ENCODE data around the gene VAT1. TPM values are rescaled to one million over a fixed set of nuclear protein-coding genes. Genes with fewer than 3 reads are reported as not detected.
"Not testable (repeated sequence)": the region's sequence is repeated elsewhere in the genome, so short reads cannot be mapped to it uniquely, and the experiment has no call there.

VAT1 gene
- total RNA-seq, 8 experiments from 2014 or later: 42.9 to 426 (median 125) TPM

DNA sequence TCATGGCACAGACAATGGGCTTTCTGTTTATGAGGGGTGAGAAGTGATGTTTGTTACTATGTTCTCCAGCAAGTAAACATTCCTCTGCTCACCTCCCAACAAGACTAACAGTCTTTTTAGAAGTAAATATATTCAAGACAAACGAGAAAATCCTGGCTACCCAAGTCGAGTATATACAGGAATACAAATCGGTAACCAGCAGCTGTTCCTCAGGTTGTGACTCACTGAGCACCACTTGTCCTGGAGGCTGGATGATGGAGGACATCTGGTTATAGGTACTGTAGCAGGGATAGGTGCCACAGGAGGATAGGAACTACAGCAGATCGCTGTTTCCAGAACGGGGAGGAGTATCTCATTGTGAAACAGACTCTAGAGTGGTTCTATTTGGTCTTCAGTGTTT is 29.3 kb downstream of the VAT1 start:
- in situ Hi-C loops (cut with MboI; ENCODE audit: low pct_unique_long_range_greater_than_20kb in 2 of 9, low sequenced_read_pairs in 9 of 9, unreplicated experiment in 9 of 9): no loop called here
- ATAC-seq (replicated peaks in 6 of 8): no peak
- Histone ChIP-seq H3K4me3 (no peak overlapping the region), H3K4me1 (replicated peaks in 1 of 2) (peaks cover 0 to 6% of the 10 kb centered on the region in 2 donors), H3K27ac (no peak overlapping the region)
- 83 to 100% (median 95%) methylated on average over 1 to 5 of the region's 5 CpGs; no CpG with 5 or more reads in 4 of the 10 experiments for WGBS, 10 experiments

DNA sequence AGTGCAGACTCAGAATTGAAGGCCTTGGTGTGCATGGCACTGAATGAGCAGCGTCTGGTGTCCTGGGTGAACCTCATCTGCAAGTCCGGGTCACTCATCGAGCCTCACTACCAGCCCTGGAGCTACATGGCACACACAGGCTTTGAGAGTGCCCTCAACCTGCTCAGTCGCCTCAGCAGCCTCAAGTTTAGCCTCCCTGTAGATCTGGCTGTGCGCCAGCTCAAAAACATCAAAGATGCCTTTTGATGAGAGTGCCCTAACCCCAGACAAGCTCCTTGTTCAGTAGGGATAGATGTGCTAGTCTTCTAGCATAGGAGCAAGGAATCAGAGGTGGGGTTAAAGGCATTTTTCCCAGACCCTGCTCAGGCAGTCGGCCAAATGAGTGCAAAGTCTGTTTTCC is 30.7 kb downstream of the VAT1 start:
- Histone ChIP-seq H3K27ac (no peak overlapping the region), H3K4me1 (replicated peaks in 1 of 2) (no peaks in the 10 kb centered on the region), H3K4me3 (no peak overlapping the region)
- in situ Hi-C loops (cut with MboI; ENCODE audit: low pct_unique_long_range_greater_than_20kb in 2 of 9, low sequenced_read_pairs in 9 of 9, unreplicated experiment in 9 of 9): no loop called here
- peak in 2 of 8 experiments; percentile 16 to 20 for ATAC-seq (replicated peaks in 6 of 8)
- WGBS, 10 experiments: 83 to 100% (median 92%) methylated on average over 1 to 4 of the region's 6 CpGs; no CpG with 5 or more reads in 4 of the 10 experiments

DNA sequence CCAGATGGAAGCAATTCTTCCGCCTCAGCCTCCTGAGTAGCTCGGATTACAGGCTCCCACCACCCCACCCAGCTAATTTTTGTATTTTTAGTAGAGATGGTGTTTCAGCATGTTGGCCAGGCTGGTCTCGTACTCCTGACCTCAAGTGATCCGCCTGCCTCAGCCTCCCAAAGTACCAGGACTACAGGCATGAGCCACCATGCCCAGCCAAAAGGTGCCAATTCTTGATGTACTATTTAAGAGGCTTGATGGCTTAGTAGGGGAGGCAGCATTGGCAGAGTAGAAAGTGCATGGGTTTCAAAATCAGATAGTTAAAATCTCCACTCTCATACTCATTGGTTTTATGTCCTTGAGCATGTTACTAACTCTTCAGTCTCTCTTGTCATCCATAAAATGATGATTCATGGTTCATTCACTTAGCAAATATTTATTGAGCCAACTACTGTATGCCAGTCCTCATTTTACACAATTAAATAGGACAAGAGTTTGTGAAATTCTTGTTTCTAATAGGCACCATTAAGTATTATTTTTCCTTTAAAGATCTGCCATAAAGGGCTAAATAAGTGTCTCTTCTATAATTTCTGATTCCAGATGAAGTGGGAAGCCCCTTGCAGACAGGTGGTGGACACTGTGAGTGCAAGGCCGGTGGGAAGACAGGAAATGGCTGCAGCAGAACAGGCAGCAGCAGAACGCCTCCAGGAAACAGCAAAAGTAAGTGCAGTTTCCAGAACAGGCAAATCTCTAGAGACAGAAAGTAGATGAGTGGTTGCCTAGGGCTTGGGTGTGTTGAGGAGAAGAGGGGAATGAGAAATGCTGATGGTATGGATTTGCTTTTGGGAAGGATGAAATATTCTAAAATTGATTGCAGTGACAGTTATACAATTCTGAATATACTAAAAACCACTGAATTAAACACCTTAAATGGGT is 32.2 kb downstream of the VAT1 start:
- no peak overlapping the region for H3K4me3 ChIP-seq

DNA sequence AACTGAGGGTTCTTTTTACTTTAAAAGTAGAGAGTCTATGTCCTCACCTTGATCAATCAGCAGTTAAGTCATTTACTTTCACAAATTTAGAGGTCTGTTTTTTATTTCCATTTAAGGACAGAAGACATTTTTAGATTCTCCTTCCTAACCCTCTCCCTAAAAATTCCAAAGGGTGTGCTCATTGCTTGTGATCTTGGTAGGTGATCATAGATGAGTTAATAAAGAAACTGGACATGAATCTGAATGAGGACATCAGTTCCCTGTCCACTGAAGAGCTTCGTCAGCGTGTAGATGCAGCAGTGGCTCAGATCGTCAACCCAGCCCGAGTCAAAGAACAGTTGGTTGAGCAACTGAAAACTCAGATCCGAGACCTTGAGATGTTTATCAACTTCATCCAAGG is 33.0 kb downstream of the VAT1 start:
- H3K27ac ChIP-seq: no peak overlapping the region
- in situ Hi-C loops (cut with MboI; ENCODE audit: low pct_unique_long_range_greater_than_20kb in 2 of 9, low sequenced_read_pairs in 9 of 9, unreplicated experiment in 9 of 9): no loop called here
- ATAC-seq (replicated peaks in 6 of 8): no peak
- WGBS, 10 experiments: 85 to 100% (median 95%) methylated on average over 5 of the region's 5 CpGs; no CpG with 5 or more reads in 4 of the 10 experiments
- no peaks in the 10 kb centered on the region for H3K4me1 ChIP-seq (replicated peaks in 1 of 2)
- no peak overlapping the region for H3K4me3 ChIP-seq

More for the DNA sequence above, 32.2 kb downstream of the VAT1 start:
- in situ Hi-C loops (cut with MboI; ENCODE audit: low pct_unique_long_range_greater_than_20kb in 2 of 9, low sequenced_read_pairs in 9 of 9, unreplicated experiment in 9 of 9): no loop called here
- WGBS, 10 experiments: 13 to 100% (median 84%) methylated on average over 2 to 6 of the region's 6 CpGs; no CpG with 5 or more reads in 3 of the 10 experiments
- no peaks in the 10 kb centered on the region for H3K4me1 ChIP-seq (replicated peaks in 1 of 2)
- ATAC-seq (replicated peaks in 6 of 8): peak in 3 of 8 experiments; percentile 77 to 90 (median 80)
- H3K27ac ChIP-seq: no peak overlapping the region

DNA sequence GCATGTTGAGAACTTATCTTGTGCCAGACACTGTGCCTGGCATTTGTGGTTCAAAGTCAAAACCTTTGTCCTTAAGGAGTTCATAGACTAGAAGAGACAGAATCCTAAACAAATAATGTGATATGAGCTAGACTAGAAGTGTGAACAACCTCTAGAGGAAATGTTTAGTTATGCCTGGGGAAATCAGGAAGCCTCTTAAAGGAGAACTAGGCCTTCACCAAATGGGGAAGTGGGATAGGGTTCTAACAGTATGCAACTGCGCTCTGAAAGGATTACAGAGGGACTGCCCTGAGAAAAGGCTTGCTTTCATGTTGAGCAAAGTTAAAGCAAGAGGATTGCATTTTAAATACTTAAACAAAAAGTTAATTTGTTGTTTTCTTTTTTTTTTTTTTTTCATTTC is 37.0 kb downstream of the VAT1 start:
- WGBS, 10 experiments: 0 to 100% (median 71%) methylated on average over 1 of the region's 1 CpG; no CpG with 5 or more reads in 3 of the 10 experiments
- no peak for ATAC-seq (replicated peaks in 6 of 8)
- H3K4me3 ChIP-seq: no peak overlapping the region
- peaks cover 6 to 12% of the 10 kb centered on the region in 2 donors for H3K4me1 ChIP-seq (replicated peaks in 1 of 2)
- in situ Hi-C loops (cut with MboI; ENCODE audit: low pct_unique_long_range_greater_than_20kb in 2 of 9, low sequenced_read_pairs in 9 of 9, unreplicated experiment in 9 of 9): no loop called here
- H3K27ac ChIP-seq: no peak overlapping the region

DNA sequence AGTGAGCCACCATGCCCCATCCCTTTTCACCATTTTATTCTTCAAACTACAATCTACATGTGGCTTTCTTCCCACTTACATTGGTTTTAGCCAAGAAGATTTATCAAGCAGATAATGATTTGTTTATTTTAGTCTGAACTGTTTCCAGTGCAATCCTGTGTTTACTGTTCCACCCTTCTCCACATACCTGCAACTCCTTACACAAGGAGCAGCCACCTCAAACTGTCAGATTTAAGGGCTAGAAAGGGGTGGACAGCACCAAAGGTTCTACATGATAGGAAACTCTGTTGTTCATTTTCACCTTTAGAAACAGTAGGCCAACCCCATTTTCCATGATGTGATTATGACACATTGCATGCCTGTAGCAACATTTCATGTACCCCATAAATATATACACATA is 39.9 kb downstream of the VAT1 start:
- in situ Hi-C loops (cut with MboI; ENCODE audit: low pct_unique_long_range_greater_than_20kb in 2 of 9, low sequenced_read_pairs in 9 of 9, unreplicated experiment in 9 of 9): no loop called here
- Histone ChIP-seq H3K4me1 (replicated peaks in 1 of 2) (peaks cover 12 to 18% of the 10 kb centered on the region in 2 donors), H3K27ac (no peak overlapping the region), H3K4me3 (no peak overlapping the region)
- ATAC-seq (replicated peaks in 6 of 8): no peak

DNA sequence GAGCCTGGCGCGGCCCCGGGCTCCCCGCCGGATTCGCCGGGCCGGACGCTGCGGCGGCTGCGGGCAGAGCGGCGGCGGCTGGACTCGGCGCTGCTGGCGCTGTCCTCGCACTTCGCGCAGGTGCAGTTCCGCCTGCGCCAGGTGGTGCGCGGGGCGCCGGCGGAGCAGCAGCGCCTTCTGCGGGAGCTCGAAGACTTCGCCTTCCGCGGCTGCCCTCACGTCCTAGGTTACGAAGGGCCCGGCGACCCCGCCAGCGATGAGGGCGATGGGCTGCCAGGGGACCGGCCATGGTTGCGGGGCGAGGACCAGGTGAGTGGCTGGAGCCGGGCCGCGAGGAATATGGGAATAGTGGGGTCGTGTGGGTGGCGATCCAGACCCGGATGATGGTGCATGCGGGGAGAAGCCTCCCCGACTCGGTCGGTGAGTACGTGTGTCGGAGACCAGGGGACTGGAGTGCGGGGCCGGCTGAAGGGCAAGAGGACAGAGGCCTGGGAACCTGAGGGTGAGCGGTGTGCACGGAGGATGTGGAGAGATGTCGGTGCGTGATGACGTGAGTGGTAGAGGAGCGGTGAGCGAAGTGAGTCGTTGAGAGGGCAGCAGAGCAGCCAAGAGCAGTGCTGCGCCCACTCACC is 41.3 kb downstream of the VAT1 start:
- H3K27ac ChIP-seq: peak overlapping the region; percentile 87 to 88
- peak overlapping the region; percentile 82 to 97 (median 85) for H3K4me3 ChIP-seq
- peak; percentile 58 to 75 (median 72) for ATAC-seq (replicated peaks in 6 of 8)
- H3K4me1 ChIP-seq (replicated peaks in 1 of 2): peaks cover 12 to 18% of the 10 kb centered on the region in 2 donors
- 0 to 2% (median 1%) methylated on average over 3 to 34 of the region's 67 CpGs; no CpG with 5 or more reads in 5 of the 10 experiments for WGBS, 10 experiments
- in situ Hi-C loops (cut with MboI; ENCODE audit: low pct_unique_long_range_greater_than_20kb in 2 of 9, low sequenced_read_pairs in 9 of 9, unreplicated experiment in 9 of 9): no loop called here

DNA sequence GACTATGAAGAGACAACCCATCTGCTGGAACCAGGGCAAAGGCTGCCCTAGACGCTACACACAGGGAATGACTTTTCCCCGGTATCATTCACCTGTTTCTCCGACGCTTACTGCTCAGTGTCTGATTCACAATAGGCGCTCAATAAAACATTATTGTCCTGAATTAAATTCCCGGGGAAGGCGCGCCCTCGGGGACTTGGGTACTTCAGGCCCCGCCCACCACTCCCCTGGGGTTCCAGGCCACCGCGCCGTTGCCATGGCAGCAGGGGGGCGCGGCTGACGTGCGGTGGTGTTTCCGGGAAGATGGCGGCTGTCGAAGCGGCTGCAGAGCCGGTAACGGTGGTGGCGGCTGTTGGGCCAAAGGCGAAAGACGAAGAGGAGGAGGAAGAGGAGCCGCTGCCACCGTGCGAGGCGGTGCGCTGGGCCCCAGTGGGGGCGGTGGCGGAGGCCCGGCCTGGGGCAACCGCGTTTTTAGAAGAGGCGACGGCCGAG is 41.9 kb downstream of the VAT1 start, which contains the start of gene RUNDC1:
TSS of gene RUNDC1 (plus strand) at position 292 of the 492 bp plus-strand sequence. CDS start at position 304, 12 bp downstream.
- H3K4me1 ChIP-seq (replicated peaks in 1 of 2): peaks cover 12 to 18% of the 10 kb centered on the region in 2 donors
- peak within 1 kb of the TSS; percentile 82 to 97 (median 85) for H3K4me3 ChIP-seq
- WGBS, 10 experiments: 0% methylated on average over 2 to 4 of the region's 39 CpGs; no CpG with 5 or more reads in 7 of the 10 experiments
- H3K27ac ChIP-seq: peak within 1 kb of the TSS; percentile 87 to 88
- in situ Hi-C loops (cut with MboI; ENCODE audit: low pct_unique_long_range_greater_than_20kb in 2 of 9, low sequenced_read_pairs in 9 of 9, unreplicated experiment in 9 of 9): no loop called here
- ATAC-seq (replicated peaks in 6 of 8): peak; percentile 71 to 87 (median 83)

DNA sequence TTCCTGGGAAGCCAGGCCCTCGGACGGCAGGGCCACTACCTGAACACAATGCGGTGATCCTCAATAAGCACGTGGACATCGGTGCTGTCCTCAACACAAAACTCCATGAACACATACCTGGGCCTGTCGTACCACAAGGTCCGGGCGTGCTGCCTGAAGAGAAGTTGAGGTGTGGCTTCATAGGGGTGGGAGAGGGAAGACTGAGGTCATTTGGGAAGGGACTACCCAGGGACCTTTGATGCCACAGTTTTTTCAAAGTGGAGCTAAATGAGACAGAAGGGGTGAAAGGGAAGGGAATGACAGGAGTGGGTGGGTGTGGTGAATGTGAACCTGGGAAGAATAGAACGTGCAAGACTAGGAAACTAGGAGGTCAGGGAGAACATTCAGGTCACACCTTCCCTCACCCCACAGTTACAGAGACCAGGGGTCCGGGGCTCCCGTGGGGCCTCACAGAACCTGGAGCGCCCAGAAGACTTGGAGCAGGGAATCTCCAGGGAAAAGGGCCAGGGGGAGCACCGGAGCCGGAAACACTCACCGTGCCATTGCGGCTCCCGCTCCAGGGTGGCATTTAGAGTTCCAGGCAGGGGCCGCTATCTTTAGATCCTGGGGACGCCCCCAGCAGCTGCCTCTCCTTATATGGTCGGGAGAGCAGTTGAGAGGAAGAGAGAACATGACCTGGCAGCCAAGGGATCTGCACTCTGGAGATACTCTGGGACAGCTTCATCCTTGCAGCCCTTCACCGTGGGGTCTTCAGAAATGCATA is 42.5 kb downstream of the VAT1 start, which contains the start of gene PTGES3L:
TSS of gene PTGES3L (minus strand) at position 570 of the 763 bp plus-strand sequence. CDS start at position 543, 27 bp downstream.
- H3K27ac ChIP-seq: peak within 1 kb of the TSS; percentile 87 to 88
- peaks cover 12 to 18% of the 10 kb centered on the region in 2 donors for H3K4me1 ChIP-seq (replicated peaks in 1 of 2)
- H3K4me3 ChIP-seq: peak within 1 kb of the TSS; percentile 82 to 97 (median 85)
- in situ Hi-C loops (cut with MboI; ENCODE audit: low pct_unique_long_range_greater_than_20kb in 2 of 9, low sequenced_read_pairs in 9 of 9, unreplicated experiment in 9 of 9): no loop called here
- WGBS, 10 experiments: 0 to 90% (median 36%) methylated on average over 1 to 9 of the region's 21 CpGs; no CpG with 5 or more reads in 3 of the 10 experiments
- peak; percentile 36 to 78 (median 57) for ATAC-seq (replicated peaks in 6 of 8)

DNA sequence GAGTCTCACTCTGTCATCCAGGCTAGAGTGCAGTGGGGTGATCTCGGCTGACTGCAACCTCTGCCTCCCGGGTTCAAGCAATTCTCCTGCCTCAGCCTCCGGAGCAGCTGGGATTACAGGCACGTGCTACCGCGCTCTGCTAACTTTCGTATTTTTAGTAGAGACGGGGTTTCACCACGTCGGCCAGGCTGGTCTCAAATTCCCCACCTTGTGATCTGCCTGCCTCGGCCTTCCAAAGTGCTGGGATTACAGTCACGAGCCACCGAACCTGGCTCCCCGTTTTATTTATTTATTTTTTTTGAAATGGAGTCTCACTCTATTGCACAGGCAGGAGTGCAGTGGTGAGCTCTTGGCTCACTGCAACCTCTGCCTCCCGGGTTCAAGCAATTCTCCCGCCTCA is 46.5 kb downstream of the VAT1 start:
- in situ Hi-C loops (cut with MboI; ENCODE audit: low pct_unique_long_range_greater_than_20kb in 2 of 9, low sequenced_read_pairs in 9 of 9, unreplicated experiment in 9 of 9); H3K4me1 ChIP-seq (replicated peaks in 1 of 2); ATAC-seq (replicated peaks in 6 of 8); H3K4me3 ChIP-seq; H3K27ac ChIP-seq: not testable (repeated sequence)
- WGBS, 10 experiments: 75 to 100% (median 90%) methylated on average over 1 to 12 of the region's 16 CpGs; no CpG with 5 or more reads in 1 of the 10 experiments

DNA sequence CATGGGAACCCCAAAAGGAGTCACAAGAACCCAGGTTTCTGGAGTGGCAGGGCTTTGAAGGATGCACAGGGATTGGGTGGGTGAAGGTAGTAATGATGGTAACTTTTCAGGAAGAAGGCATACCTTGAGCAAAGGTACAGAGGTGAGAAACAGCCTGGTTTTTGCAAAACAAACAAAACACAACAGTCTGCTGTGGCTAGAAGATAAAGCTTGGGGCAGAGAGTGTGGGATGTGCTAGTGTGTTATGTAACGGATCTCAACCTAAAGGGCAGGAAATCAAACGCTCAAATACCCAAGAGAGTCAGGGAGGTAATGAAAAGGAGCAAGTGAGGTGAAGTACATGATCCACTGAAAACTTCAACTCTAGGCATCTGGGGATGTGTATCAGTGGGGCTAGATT is 46.9 kb downstream of the VAT1 start:
- in situ Hi-C loops (cut with MboI; ENCODE audit: low pct_unique_long_range_greater_than_20kb in 2 of 9, low sequenced_read_pairs in 9 of 9, unreplicated experiment in 9 of 9): no loop called here
- Histone ChIP-seq H3K27ac (no peak overlapping the region), H3K4me1 (replicated peaks in 1 of 2) (peaks cover 6% of the 10 kb centered on the region in 2 donors), H3K4me3 (no peak overlapping the region)
- WGBS, 10 experiments: 50 to 100% (median 80%) methylated on average over 1 to 2 of the region's 2 CpGs; no CpG with 5 or more reads in 3 of the 10 experiments
- no peak for ATAC-seq (replicated peaks in 6 of 8)

DNA sequence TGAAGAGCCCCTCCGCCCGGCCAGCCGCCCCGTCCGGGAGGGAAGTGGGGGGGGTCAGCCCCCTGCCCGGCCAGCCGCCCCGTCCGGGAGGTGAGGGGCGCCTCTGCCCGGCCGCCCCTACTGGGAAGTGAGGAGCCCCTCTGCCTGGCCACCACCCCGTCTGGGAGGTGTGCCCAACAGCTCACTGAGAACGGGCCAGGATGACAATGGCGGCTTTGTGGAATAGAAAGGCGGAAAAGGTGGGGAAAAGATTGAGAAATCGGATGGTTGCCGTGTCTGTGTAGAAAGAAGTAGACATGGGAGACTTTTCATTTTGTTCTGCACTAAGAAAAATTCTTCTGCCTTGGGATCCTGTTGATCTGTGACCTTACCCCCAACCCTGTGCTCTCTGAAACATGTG is 48.9 kb downstream of the VAT1 start:
- H3K27ac ChIP-seq; in situ Hi-C loops (cut with MboI; ENCODE audit: low pct_unique_long_range_greater_than_20kb in 2 of 9, low sequenced_read_pairs in 9 of 9, unreplicated experiment in 9 of 9); ATAC-seq (replicated peaks in 6 of 8); H3K4me3 ChIP-seq: not testable (repeated sequence)
- peaks cover 0 to 10% of the 10 kb centered on the region in 2 donors for H3K4me1 ChIP-seq (replicated peaks in 1 of 2)
- WGBS, 10 experiments: no CpG with 5 or more reads among the region's 18 CpGs

Measured in motor neuron (in vitro differentiated cells).